ENCODE data around the gene ERVV-1.

DNA sequence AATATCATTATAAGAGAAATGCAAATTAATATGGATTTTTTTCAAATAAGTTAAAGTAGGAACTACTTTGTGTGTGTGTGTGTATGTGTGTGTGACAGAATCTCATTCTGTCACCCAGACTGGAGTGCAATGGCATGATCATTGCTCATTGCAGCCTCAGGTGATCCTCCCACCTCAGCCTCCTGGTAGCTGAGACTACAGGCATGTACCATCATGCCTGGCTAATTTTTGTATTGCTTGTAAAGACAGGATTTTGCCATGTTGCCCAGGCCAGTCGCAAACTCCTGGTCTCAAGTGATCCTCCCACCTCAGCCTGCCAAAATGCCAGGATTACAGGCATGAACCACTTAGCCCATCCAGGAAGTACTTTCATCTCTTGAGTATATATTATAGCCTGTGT lies 27.6 kb downstream of the ERVV-1 start:
- TF ChIP-seq, protein P1, sequence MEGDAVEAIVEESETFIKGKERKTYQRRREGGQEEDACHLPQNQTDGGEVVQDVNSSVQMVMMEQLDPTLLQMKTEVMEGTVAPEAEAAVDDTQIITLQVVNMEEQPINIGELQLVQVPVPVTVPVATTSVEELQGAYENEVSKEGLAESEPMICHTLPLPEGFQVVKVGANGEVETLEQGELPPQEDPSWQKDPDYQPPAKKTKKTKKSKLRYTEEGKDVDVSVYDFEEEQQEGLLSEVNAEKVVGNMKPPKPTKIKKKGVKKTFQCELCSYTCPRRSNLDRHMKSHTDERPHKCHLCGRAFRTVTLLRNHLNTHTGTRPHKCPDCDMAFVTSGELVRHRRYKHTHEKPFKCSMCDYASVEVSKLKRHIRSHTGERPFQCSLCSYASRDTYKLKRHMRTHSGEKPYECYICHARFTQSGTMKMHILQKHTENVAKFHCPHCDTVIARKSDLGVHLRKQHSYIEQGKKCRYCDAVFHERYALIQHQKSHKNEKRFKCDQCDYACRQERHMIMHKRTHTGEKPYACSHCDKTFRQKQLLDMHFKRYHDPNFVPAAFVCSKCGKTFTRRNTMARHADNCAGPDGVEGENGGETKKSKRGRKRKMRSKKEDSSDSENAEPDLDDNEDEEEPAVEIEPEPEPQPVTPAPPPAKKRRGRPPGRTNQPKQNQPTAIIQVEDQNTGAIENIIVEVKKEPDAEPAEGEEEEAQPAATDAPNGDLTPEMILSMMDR (tag by site-specific recombination; IDR thresholded peaks at IDR 0.05), result no peak
- no peak for TF ChIP-seq HOXA7 (CRISPR knock-in tag; IDR thresholded peaks at IDR 0.05; ENCODE audit: borderline replicate concordance)
- TF ChIP-seq, protein P2, sequence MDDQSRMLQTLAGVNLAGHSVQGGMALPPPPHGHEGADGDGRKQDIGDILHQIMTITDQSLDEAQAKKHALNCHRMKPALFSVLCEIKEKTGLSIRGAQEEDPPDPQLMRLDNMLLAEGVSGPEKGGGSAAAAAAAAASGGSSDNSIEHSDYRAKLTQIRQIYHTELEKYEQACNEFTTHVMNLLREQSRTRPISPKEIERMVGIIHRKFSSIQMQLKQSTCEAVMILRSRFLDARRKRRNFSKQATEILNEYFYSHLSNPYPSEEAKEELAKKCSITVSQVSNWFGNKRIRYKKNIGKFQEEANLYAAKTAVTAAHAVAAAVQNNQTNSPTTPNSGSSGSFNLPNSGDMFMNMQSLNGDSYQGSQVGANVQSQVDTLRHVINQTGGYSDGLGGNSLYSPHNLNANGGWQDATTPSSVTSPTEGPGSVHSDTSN (CRISPR knock-in tag; IDR thresholded peaks at IDR 0.05), result no peak
- TF ChIP-seq ZNF76 (tag by site-specific recombination; IDR thresholded peaks at IDR 0.05; ENCODE audit: borderline replicate concordance, low read depth), result no peak

Measured in HEK293 (cell line).